ENCODE measurements around the gene C2orf80.
"Not testable (repeated sequence)": the region's sequence is repeated elsewhere in the genome, so short reads cannot be mapped to it uniquely, and the experiment has no call there.

The C2orf80 gene

GRCh38 chr2:208179028-208179609, 10.7 kb downstream of the C2orf80 start:
- DNase-seq (ENCODE audit: low read depth in 2 of 2) = no peak

- DNase-seq (ENCODE audit: low read depth in 2 of 2) = no peak
Measured at GRCh38 chr2:208175840-208176153, 14.0 kb downstream of the C2orf80 start.

- peak; percentile 25 to 61 for DNase-seq (ENCODE audit: low read depth in 2 of 2)
Measured at GRCh38 chr2:208175069-208175839, 14.6 kb downstream of the C2orf80 start.

GRCh38 chr2:208174144-208174543, 15.7 kb downstream of the C2orf80 start:
- DNase-seq (ENCODE audit: low read depth in 2 of 2) = no peak

- DNase-seq (ENCODE audit: low read depth in 2 of 2) = no peak
Measured at GRCh38 chr2:208172125-208172524, 17.7 kb downstream of the C2orf80 start.

- DNase-seq (ENCODE audit: low read depth in 2 of 2) = no peak
Measured at GRCh38 chr2:208164951-208165755, 24.7 kb downstream of the C2orf80 start.

GRCh38 chr2:208163489-208163888, 26.3 kb downstream of the C2orf80 start, which contains the start of gene CRYGA:
Gene CRYGA (minus strand): TSS chr2:208163589. CDS start chr2:208163556, 33 bp downstream.
- DNase-seq (ENCODE audit: low read depth in 2 of 2) = no peak

GRCh38 chr2:208156439-208156838, 33.4 kb downstream of the C2orf80 start:
- no peak for DNase-seq (ENCODE audit: low read depth in 2 of 2)

- DNase-seq (ENCODE audit: low read depth in 2 of 2) = no peak
Measured at GRCh38 chr2:208153156-208153555, 36.7 kb downstream of the C2orf80 start.

- no peak for DNase-seq (ENCODE audit: low read depth in 2 of 2)
Measured at GRCh38 chr2:208150956-208151355, 38.9 kb downstream of the C2orf80 start.

- DNase-seq (ENCODE audit: low read depth in 2 of 2) = no peak
Measured at GRCh38 chr2:208150094-208150493, 39.7 kb downstream of the C2orf80 start.

GRCh38 chr2:208148803-208149202, 41.0 kb downstream of the C2orf80 start:
- DNase-seq (ENCODE audit: low read depth in 2 of 2) = no peak

- no peak for DNase-seq (ENCODE audit: low read depth in 2 of 2)
Measured at GRCh38 chr2:208147759-208148158, 42.1 kb downstream of the C2orf80 start.

- DNase-seq (ENCODE audit: low read depth in 2 of 2) = no peak
Measured at GRCh38 chr2:208147008-208147407, 42.8 kb downstream of the C2orf80 start.

GRCh38 chr2:208146006-208146405, 43.8 kb downstream of the C2orf80 start, which contains the start of gene CRYGB:
Gene CRYGB (minus strand): TSS chr2:208146158. CDS start chr2:208146120, 38 bp downstream.
- no peak for DNase-seq (ENCODE audit: low read depth in 2 of 2)

- DNase-seq (ENCODE audit: low read depth in 2 of 2) = no peak
Measured at GRCh38 chr2:208142925-208143799, 46.7 kb downstream of the C2orf80 start.

- DNase-seq (ENCODE audit: low read depth in 2 of 2) = no peak
Measured at GRCh38 chr2:208142240-208142924, 47.4 kb downstream of the C2orf80 start.

- no peak for DNase-seq (ENCODE audit: low read depth in 2 of 2)
Measured at GRCh38 chr2:208139447-208139846, 50.4 kb downstream of the C2orf80 start.

GRCh38 chr2:208138334-208138733, 51.5 kb downstream of the C2orf80 start:
- DNase-seq (ENCODE audit: low read depth in 2 of 2) = not testable (repeated sequence)

- no peak for DNase-seq (ENCODE audit: low read depth in 2 of 2)
Measured at GRCh38 chr2:208136716-208137094, 53.1 kb downstream of the C2orf80 start.

Data from stimulated activated CD4-positive, alpha-beta T cell treated with anti-CD3 and anti-CD28 coated beads, Interleukin-12 subunit alpha, Interleukin-12 subunit beta, amount 100 ng/mL, for 24 hours (primary cell).